ENCODE results near the gene NTN3. TPM values are rescaled to one million over a fixed set of nuclear protein-coding genes. Genes with fewer than 3 reads are reported as not detected.

The NTN3 gene
- total and polyA plus RNA-seq, 2 of the 4 experiments (the other 2 are of a cell fraction), result 0.18 to 0.38 TPM

GRCh38 chr16:2517954-2518605 is 47.0 kb downstream of the NTN3 start:
- Histone ChIP-seq H2BK5ac (ENCODE audit: low read depth, low read length, poor library complexity, severe bottlenecking) (no peak overlapping the region), H3K14ac (replicated peaks; ENCODE audit: low read depth, low read length) (no peak overlapping the region), H4K5ac (ENCODE audit: low read depth, low read length) (no peak overlapping the region), H3K9me1 (ENCODE audit: insufficient read depth, low read length) (peaks cover 19% of the 10 kb centered on the region), H2AK5ac (ENCODE audit: low read depth, low read length) (no peak overlapping the region), H2AFZ (replicated peaks; ENCODE audit: low read length, poor library complexity) (no peak overlapping the region), H4K20me1 (ENCODE audit: insufficient read depth, low read length) (peaks cover 57% of the 10 kb centered on the region), H3K9me3 (ENCODE audit: control insufficient read depth, insufficient read depth, low read length) (no peaks in the 10 kb centered on the region), H3K4me3 (ENCODE audit: insufficient read depth, low read depth, low read length) (no peak overlapping the region), H3K36me3 (ENCODE audit: control insufficient read depth, insufficient read depth, low read length) (peaks cover 4% of the 10 kb centered on the region), H2BK15ac (ENCODE audit: low read depth, low read length) (no peak overlapping the region), H3K56ac (ENCODE audit: extremely low read depth, insufficient read depth, low read length) (no peak overlapping the region), H3K27me3 (ENCODE audit: control insufficient read depth, insufficient read depth, low read length) (no peaks in the 10 kb centered on the region), H3K4me1 (ENCODE audit: control insufficient read depth, insufficient read depth, low read length) (peaks cover 16% of the 10 kb centered on the region), H3K18ac (ENCODE audit: low read depth, low read length) (no peak overlapping the region), H2BK20ac (ENCODE audit: low read depth, low read length) (no peak overlapping the region), H3K4me2 (ENCODE audit: low read depth, low read length) (no peak overlapping the region), H3K27ac (ENCODE audit: insufficient read depth, low read length) (no peak overlapping the region), H4K91ac (ENCODE audit: insufficient read depth, low read depth, low read length) (no peak overlapping the region), H4K8ac (ENCODE audit: low read depth in 2 of 2, low read length in 2 of 2) (no peak overlapping the region), H2BK120ac (ENCODE audit: low read depth, low read length) (no peak overlapping the region), H3K23ac (ENCODE audit: low read depth, low read length) (no peak overlapping the region), H3K4ac (ENCODE audit: low read depth, low read length) (no peak overlapping the region), H3K9ac (ENCODE audit: low read depth, low read length) (no peak overlapping the region), H2AK9ac (replicated peaks; ENCODE audit: low read depth, low read length, poor library complexity) (no peak overlapping the region), H3K79me1 (ENCODE audit: low read depth in 1 of 2, low read length in 2 of 2) (peaks cover 12 to 57% of the 10 kb centered on the region in 2 experiments)
- TF ChIP-seq RCOR1 (IDR thresholded peaks at IDR 0.05; ENCODE audit: insufficient replicate concordance, low read length) (no peak), SMC3 (IDR thresholded peaks at IDR 0.05; ENCODE audit: low read depth, low read length) (no peak), BHLHE40 (IDR thresholded peaks at IDR 0.05; ENCODE audit: low read depth, low read length) (no peak), CHD1 (IDR thresholded peaks at IDR 0.05; ENCODE audit: low read depth, low read length) (no peak), MXI1 (IDR thresholded peaks at IDR 0.05; ENCODE audit: borderline replicate concordance, low read depth, low read length) (no peak), USF2 (IDR thresholded peaks at IDR 0.05; ENCODE audit: low read depth, low read length) (no peak), POLR2A (IDR thresholded peaks at IDR 0.05; ENCODE audit: low read depth, low read length) (no peak), MAZ (IDR thresholded peaks at IDR 0.05; ENCODE audit: borderline replicate concordance, low read depth, low read length) (no peak), RAD21 (IDR thresholded peaks at IDR 0.05; ENCODE audit: low read length) (no peak), CEBPB (IDR thresholded peaks at IDR 0.05; ENCODE audit: low read depth, low read length) (no peak), RFX5 (IDR thresholded peaks at IDR 0.05; ENCODE audit: low read depth, low read length) (no peak), ELK1 (IDR thresholded peaks at IDR 0.05; ENCODE audit: borderline replicate concordance, low read depth, low read length) (no peak), NFE2L2 (IDR thresholded peaks at IDR 0.05; ENCODE audit: low read depth, low read length) (no peak)
- CTCF ChIA-PET, result no interaction called here
- POLR2A ChIA-PET (ENCODE audit: unreplicated experiment), result no interaction called here
- WGBS, 2 experiments (ENCODE audit: extremely low coverage in 2 of 2, insufficient read length in 1 of 2), result 93% methylated on average over 5 of the region's 12 CpGs; no CpG with 5 or more reads in 1 of the 2 experiments
- intact Hi-C loops (cut with micrococcal nuclease) (no loop called here), in situ Hi-C loops (cut with MboI; ENCODE audit: low sequenced_read_pairs) (no loop called here), dilution Hi-C loops (cut with HindIII; ENCODE audit: low sequenced_read_pairs, unreplicated experiment) (no loop called here)
- DNase-seq (no peak), ATAC-seq (ENCODE audit: low read depth) (no peak)
- no TSS peak for BruUV-seq (replicated peaks)

All from IMR-90 (cell line).